CD4-positive, CD25-positive, alpha-beta regulatory T cell (primary cell): ENCODE results near the gene WDR6. TPM values are rescaled to one million over a fixed set of nuclear protein-coding genes. Genes with fewer than 3 reads are reported as not detected.
A peak's percentile ranks its signal among the peaks of the same experiment; 100 is the strongest.

Source experiments
- ATAC-seq, 2 donors: fragments of 150-1000 bp; cut with Tn5 transposase; one replicate each; pipeline ENCODE4 v1.10.0; 2021; ENCODE audit warnings: low read depth in 2 of 2, moderate number of reproducible peaks in 2 of 2, moderate library complexity in 1 of 2
- DNase-seq, 3 donors: peaks; one replicate each; pipeline versions ENCODE4 v3.0.0 to v3.0.0-alpha.2; 2012 to 2022; ENCODE audit warnings: mixed read lengths in 1 of 3
- H3K27ac ChIP-seq: one replicate; pipeline ENCODE4 v1.7.0; 2013; ENCODE audit warnings: mild to moderate bottlenecking, low read length; ENCODE audit not compliant: insufficient read depth, poor library complexity, severe bottlenecking
- H3K27me3 ChIP-seq: one replicate; pipeline ENCODE4 v1.7.0; 2013; ENCODE audit warnings: low read length; ENCODE audit not compliant: control insufficient read depth, insufficient read depth
- H3K36me3 ChIP-seq: one replicate; pipeline ENCODE4 v1.7.0; 2013; ENCODE audit warnings: mild to moderate bottlenecking, low read length, moderate library complexity; ENCODE audit not compliant: control insufficient read depth, insufficient read depth
- H3K4me1 ChIP-seq: 2 replicates; pipeline ENCODE4 v1.7.0; 2013; ENCODE audit warnings: mild to moderate bottlenecking, low read length; ENCODE audit not compliant: insufficient read depth, control insufficient read depth, poor library complexity, severe bottlenecking
- H3K4me3 ChIP-seq: one replicate; pipeline ENCODE4 v1.7.0; 2013; ENCODE audit warnings: low read depth, mild to moderate bottlenecking, low read length, moderate library complexity
- H3K9me3 ChIP-seq, 2 experiments: 1 replicate in 1 of 2; 2 replicates in 1 of 2; pipeline ENCODE4 v1.7.0; 2013; ENCODE audit warnings: low read length in 2 of 2, mild to moderate bottlenecking in 1 of 2, moderate library complexity in 1 of 2; ENCODE audit not compliant: control insufficient read depth in 2 of 2
- H3K27ac Mint-ChIP-seq, 3 donors: one replicate each; pipeline ENCODE4 v1.8.0; 2020 to 2022; ENCODE audit warnings: mild to moderate bottlenecking in 3 of 3, mixed read lengths in 3 of 3, moderate library complexity in 2 of 3
- H3K27me3 Mint-ChIP-seq: one replicate; pipeline ENCODE4 v1.8.0; 2022; ENCODE audit warnings: mild to moderate bottlenecking, mixed read lengths
- H3K36me3 Mint-ChIP-seq: one replicate; pipeline ENCODE4 v1.8.0; 2020; ENCODE audit warnings: mixed read lengths
- H3K4me1 Mint-ChIP-seq, 4 donors: one replicate each; pipeline ENCODE4 v1.8.0; 2020 to 2022; ENCODE audit warnings: mixed read lengths in 4 of 4, mild to moderate bottlenecking in 1 of 4
- H3K4me3 Mint-ChIP-seq, 4 donors: one replicate each; pipeline ENCODE4 v1.8.0; 2020 to 2022; ENCODE audit warnings: mild to moderate bottlenecking in 4 of 4, mixed read lengths in 4 of 4, moderate library complexity in 3 of 4
- H3K9me3 Mint-ChIP-seq, 7 donors: one replicate each; pipeline ENCODE4 v1.8.0; 2020 to 2022; ENCODE audit warnings: mixed read lengths in 7 of 7, mild to moderate bottlenecking in 3 of 7, moderate library complexity in 2 of 7
- polyA plus RNA-seq, 4 donors: library from polyadenylated mRNA; unstranded; fragments of 300-500 nt; fragmentation: Illumina TruSeq; gene quantifications; one replicate each; pipeline ENCODE4 v1.2.3, GENCODE V29; 2021
- total RNA-seq: library from RNA; stranded (reverse); gene quantifications from one replicate; pipeline ENCODE4 v1.2.3, GENCODE V29; 2022

Gene WDR6
- total and polyA plus RNA-seq, 5 donors from 2014 or later, result 74.0 to 208 (median 117) TPM

DNA sequence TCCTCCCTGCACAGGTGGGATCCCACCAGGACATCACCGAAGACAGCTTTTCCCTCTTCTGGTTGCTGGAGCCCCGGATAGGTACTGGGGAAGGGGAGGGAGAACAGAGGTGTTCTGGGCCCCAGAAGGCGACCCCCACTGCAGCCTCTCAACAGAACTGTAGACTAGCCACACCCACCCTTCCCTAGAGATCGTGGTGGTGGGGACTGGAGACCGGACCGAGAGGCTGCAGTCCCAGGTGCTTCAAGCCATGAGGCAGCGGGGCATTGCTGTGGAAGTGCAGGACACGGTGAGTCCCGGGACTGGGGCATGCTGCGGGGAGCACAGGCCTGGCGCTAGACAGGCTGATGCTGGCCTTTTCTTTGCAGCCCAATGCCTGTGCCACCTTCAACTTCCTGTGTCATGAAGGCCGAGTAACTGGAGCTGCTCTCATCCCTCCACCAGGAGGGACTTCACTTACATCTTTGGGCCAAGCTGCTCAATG is 15.5 kb downstream of the WDR6 start:
- Histone ChIP-seq H3K36me3 (peaks cover 39% of the 10 kb centered on the region), H3K27me3 (no peaks in the 10 kb centered on the region), H3K4me1 (peaks cover 40% of the 10 kb centered on the region), H3K4me3 (peak overlapping the region; percentile 75), H3K9me3 (no peaks in the 10 kb centered on the region), H3K27ac (peak overlapping the region; percentile 98)
- H3K4me3 Mint-ChIP-seq, result peak overlapping the region; percentile 94 to 99 (median 98)
- H3K27me3 Mint-ChIP-seq, result peaks cover 5% of the 10 kb centered on the region
- DNase-seq (no peak), ATAC-seq (no peak)
- peaks cover 13% of the 10 kb centered on the region for H3K36me3 Mint-ChIP-seq
- no peaks in the 10 kb centered on the region for H3K9me3 Mint-ChIP-seq
- H3K27ac Mint-ChIP-seq, result peak overlapping the region; percentile 96 to 99 (median 98)
- peaks cover 10 to 65% (median 25%) of the 10 kb centered on the region in 4 donors for H3K4me1 Mint-ChIP-seq

GRCh38 chr3:49023775-49024174 is 16.6 kb downstream of the WDR6 start:
- H3K4me1 ChIP-seq, result peaks cover 46% of the 10 kb centered on the region
- peaks cover 7 to 74% (median 29%) of the 10 kb centered on the region in 4 donors for H3K4me1 Mint-ChIP-seq

GRCh38 chr3:49024449-49024848 is 17.3 kb downstream of the WDR6 start:
- Histone ChIP-seq H3K36me3 (peaks cover 40% of the 10 kb centered on the region), H3K27me3 (no peaks in the 10 kb centered on the region), H3K27ac (no peak overlapping the region), H3K4me3 (no peak overlapping the region), H3K4me1 (peaks cover 45% of the 10 kb centered on the region), H3K9me3 (no peaks in the 10 kb centered on the region)
- no peak for DNase-seq
- H3K27me3 Mint-ChIP-seq, result peaks cover 5% of the 10 kb centered on the region
- peaks cover 13% of the 10 kb centered on the region for H3K36me3 Mint-ChIP-seq
- H3K9me3 Mint-ChIP-seq, result no peaks in the 10 kb centered on the region
- H3K27ac Mint-ChIP-seq, result peak overlapping the region in 1 of 3 donors; percentile 66
- H3K4me3 Mint-ChIP-seq, result peak overlapping the region in 3 of 4 donors; percentile 33 to 51 (median 51)
- no peak for ATAC-seq
- peaks cover 5 to 75% (median 33%) of the 10 kb centered on the region in 4 donors for H3K4me1 Mint-ChIP-seq

More at GRCh38 chr3:49023775-49024174, 16.6 kb downstream of the WDR6 start:
- no peak for ATAC-seq
- H3K4me3 Mint-ChIP-seq, result peak overlapping the region in 3 of 4 donors; percentile 94 to 99 (median 98)
- H3K36me3 Mint-ChIP-seq, result peaks cover 13% of the 10 kb centered on the region
- H3K9me3 Mint-ChIP-seq, result no peaks in the 10 kb centered on the region
- DNase-seq, result no peak
- H3K27me3 Mint-ChIP-seq, result peaks cover 5% of the 10 kb centered on the region
- peak overlapping the region in 2 of 3 donors; percentile 81 to 96 for H3K27ac Mint-ChIP-seq
- Histone ChIP-seq H3K36me3 (peaks cover 40% of the 10 kb centered on the region), H3K27ac (no peak overlapping the region), H3K9me3 (no peaks in the 10 kb centered on the region), H3K27me3 (no peaks in the 10 kb centered on the region), H3K4me3 (no peak overlapping the region)

- H3K36me3 ChIP-seq, result peaks cover 40% of the 10 kb centered on the region
- H3K9me3 Mint-ChIP-seq, result no peaks in the 10 kb centered on the region
- H3K27me3 ChIP-seq, result no peaks in the 10 kb centered on the region
- H3K4me1 ChIP-seq, result peaks cover 42% of the 10 kb centered on the region
- H3K27ac Mint-ChIP-seq, result no peak overlapping the region
- ATAC-seq, result no peak
- H3K4me3 Mint-ChIP-seq, result peak overlapping the region in 3 of 4 donors; percentile 31 to 84 (median 51)
- H3K4me1 Mint-ChIP-seq, result peaks cover 5 to 69% (median 32%) of the 10 kb centered on the region in 4 donors
- H3K4me3 ChIP-seq, result no peak overlapping the region
- H3K27ac ChIP-seq, result no peak overlapping the region
- no peaks in the 10 kb centered on the region for H3K9me3 ChIP-seq
- H3K36me3 Mint-ChIP-seq, result peaks cover 13% of the 10 kb centered on the region
- DNase-seq, result no peak
- H3K27me3 Mint-ChIP-seq, result peaks cover 5% of the 10 kb centered on the region
Observed at GRCh38 chr3:49025005-49025792, 18.0 kb downstream of the WDR6 start.

- peaks cover 13% of the 10 kb centered on the region for H3K36me3 Mint-ChIP-seq
- H3K9me3 ChIP-seq, result no peaks in the 10 kb centered on the region
- H3K4me3 ChIP-seq, result no peak overlapping the region
- peaks cover 34% of the 10 kb centered on the region for H3K4me1 ChIP-seq
- no peaks in the 10 kb centered on the region for H3K9me3 Mint-ChIP-seq
- H3K36me3 ChIP-seq, result peaks cover 45% of the 10 kb centered on the region
- ATAC-seq (no peak), DNase-seq (no peak)
- H3K27ac Mint-ChIP-seq, result peak overlapping the region; percentile 43 to 99 (median 62)
- peak overlapping the region; percentile 5 for H3K27ac ChIP-seq
- H3K27me3 ChIP-seq, result no peaks in the 10 kb centered on the region
- H3K27me3 Mint-ChIP-seq, result peaks cover 5% of the 10 kb centered on the region
- peaks cover 5 to 69% (median 30%) of the 10 kb centered on the region in 4 donors for H3K4me1 Mint-ChIP-seq
- H3K4me3 Mint-ChIP-seq, result peak overlapping the region in 3 of 4 donors; percentile 28 to 84 (median 57)
Observed at GRCh38 chr3:49025793-49026520, 18.8 kb downstream of the WDR6 start.

DNA sequence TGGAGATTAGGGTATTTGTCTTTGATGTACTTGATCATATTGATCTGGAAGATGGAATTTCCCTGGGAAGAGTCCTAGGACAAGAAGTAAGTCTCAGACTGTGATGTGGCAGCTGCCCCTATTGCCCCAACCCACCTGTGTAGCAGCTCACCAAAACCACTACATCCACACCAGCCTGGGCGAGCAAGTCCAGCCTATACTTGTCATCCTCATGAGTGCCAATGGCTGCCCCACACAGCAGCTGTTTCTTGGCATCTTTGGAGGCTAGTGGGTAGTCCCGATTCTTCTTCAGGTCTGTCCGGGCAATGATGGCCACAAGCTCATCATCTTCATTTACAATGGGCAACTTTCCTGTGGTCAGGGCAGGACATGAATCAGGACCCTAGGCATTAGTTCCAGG is 19.3 kb downstream of the WDR6 start:
- peaks cover under 1% of the 10 kb centered on the region for H3K27me3 Mint-ChIP-seq
- no peaks in the 10 kb centered on the region for H3K9me3 Mint-ChIP-seq
- Histone ChIP-seq H3K27ac (peak overlapping the region; percentile 5), H3K4me3 (no peak overlapping the region), H3K36me3 (peaks cover 49% of the 10 kb centered on the region), H3K27me3 (no peaks in the 10 kb centered on the region), H3K4me1 (peaks cover 34% of the 10 kb centered on the region), H3K9me3 (no peaks in the 10 kb centered on the region)
- H3K4me1 Mint-ChIP-seq, result peaks cover 5 to 66% (median 27%) of the 10 kb centered on the region in 4 donors
- H3K4me3 Mint-ChIP-seq, result peak overlapping the region in 2 of 4 donors; percentile 28 to 57
- peaks cover 16% of the 10 kb centered on the region for H3K36me3 Mint-ChIP-seq
- peak overlapping the region in 2 of 3 donors; percentile 62 to 99 for H3K27ac Mint-ChIP-seq
- ATAC-seq, result no peak
- no peak for DNase-seq

DNA sequence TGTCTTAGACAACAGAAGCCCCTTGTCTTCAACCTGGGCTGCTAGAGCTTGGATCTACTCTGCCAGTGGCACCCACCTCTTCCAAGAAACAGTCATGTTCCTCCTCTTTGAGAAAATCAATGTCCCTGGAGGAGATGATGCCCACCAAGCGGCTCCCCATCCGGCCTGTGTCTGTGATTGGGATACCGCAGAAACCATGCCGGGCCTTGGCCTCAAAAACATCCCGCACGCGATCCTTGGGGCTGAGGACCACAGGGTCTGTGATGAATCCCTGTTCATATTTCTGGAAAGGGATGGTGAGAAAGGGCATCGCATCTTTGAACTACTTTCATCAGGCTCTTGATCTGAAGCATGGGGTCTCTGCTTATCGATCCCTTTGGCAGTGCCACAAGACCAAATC is 20.4 kb downstream of the WDR6 start:
- Mint-ChIP-seq H3K4me1 (peaks cover 5 to 65% (median 27%) of the 10 kb centered on the region in 4 donors), H3K27ac (peak overlapping the region; percentile 81 to 99 (median 99)), H3K27me3 (no peaks in the 10 kb centered on the region), H3K36me3 (peaks cover 23% of the 10 kb centered on the region), H3K9me3 (peaks cover 0 to 2% (median 0%) of the 10 kb centered on the region in 7 donors), H3K4me3 (peak overlapping the region in 3 of 4 donors; percentile 33 to 81 (median 45))
- Histone ChIP-seq H3K36me3 (peaks cover 60% of the 10 kb centered on the region), H3K4me3 (no peak overlapping the region), H3K9me3 (no peaks in the 10 kb centered on the region), H3K27me3 (no peaks in the 10 kb centered on the region), H3K27ac (peak overlapping the region; percentile 91), H3K4me1 (peaks cover 30% of the 10 kb centered on the region)
- no peak for DNase-seq
- ATAC-seq, result no peak
